CD4-positive, alpha-beta T cell (primary cell): ENCODE data around the gene SEL1L3. TPM values are rescaled to one million over a fixed set of nuclear protein-coding genes. Genes with fewer than 3 reads are reported as not detected.
"Not testable (repeated sequence)": the region's sequence is repeated elsewhere in the genome, so short reads cannot be mapped to it uniquely, and the experiment has no call there.

Source experiments
- ATAC-seq: fragments of 200-7000 bp; cut with Tn5 transposase; one replicate; pipeline ENCODE4 v1.10.0; 2022; ENCODE audit warnings: mild to moderate bottlenecking; ENCODE audit not compliant: poor library complexity
- CTCF ChIA-PET: fragments of 350-600 bp; sonication (Branson Sonifier 250); formaldehyde crosslinking; loops from one replicate; lab custom pipeline; 2021; ENCODE audit warnings: antibody characterized with exemption, inconsistent platforms; lab: Charles Lee
- POLR2A ChIA-PET: fragments of 350-600 bp; sonication (Branson Sonifier 250); formaldehyde crosslinking; loops from one replicate; lab custom pipeline; 2021; ENCODE audit warnings: antibody characterized with exemption, inconsistent platforms; lab: Charles Lee
- DNase-seq, 14 experiments: peaks; one replicate each; pipeline ENCODE4 v3.0.0-alpha.2; 2013 to 2020; ENCODE audit warnings: mixed read lengths in 2 of 14
- H3K27ac ChIP-seq, 2 donors: one replicate each; pipeline versions ENCODE4 v1.5.1 to v1.7.0; 2013; ENCODE audit warnings: low read length in 2 of 2, low read depth in 1 of 2, mild to moderate bottlenecking in 1 of 2
- H3K27me3 ChIP-seq, 2 experiments: 1 replicate in 1 of 2; 2 replicates in 1 of 2; pipeline versions ENCODE4 v1.6.1 to v1.7.0; 2013; ENCODE audit warnings: low read length in 2 of 2, control low read depth in 1 of 2, mild to moderate bottlenecking in 1 of 2, moderate library complexity in 1 of 2; ENCODE audit not compliant: insufficient read depth in 2 of 2, control insufficient read depth in 1 of 2
- H3K36me3 ChIP-seq: one replicate; pipeline ENCODE4 v1.6.1; 2013; ENCODE audit warnings: low read length, control low read depth; ENCODE audit not compliant: insufficient read depth
- H3K4me1 ChIP-seq: one replicate; pipeline ENCODE4 v1.6.1; 2013; ENCODE audit warnings: low read length, control low read depth; ENCODE audit not compliant: insufficient read depth
- H3K4me3 ChIP-seq: one replicate; pipeline ENCODE4 v1.5.1; 2013; ENCODE audit warnings: mild to moderate bottlenecking, low read length, moderate library complexity
- H3K9me3 ChIP-seq, 2 experiments: 1 replicate in 1 of 2; 2 replicates in 1 of 2; pipeline versions ENCODE4 v1.6.1 to v1.7.0; 2013; ENCODE audit warnings: low read length in 2 of 2, mild to moderate bottlenecking in 2 of 2, control low read depth in 1 of 2, moderate library complexity in 1 of 2; ENCODE audit not compliant: control insufficient read depth in 1 of 2, insufficient read depth in 1 of 2
- H3K27ac Mint-ChIP-seq: one replicate; pipeline ENCODE4 v1.8.0; 2020; ENCODE audit warnings: mixed read lengths
- H3K27me3 Mint-ChIP-seq: one replicate; pipeline ENCODE4 v1.8.0; 2021; ENCODE audit warnings: mixed read lengths
- H3K36me3 Mint-ChIP-seq: one replicate; pipeline ENCODE4 v1.8.0; 2021; ENCODE audit warnings: low read depth, mixed read lengths
- H3K4me1 Mint-ChIP-seq: one replicate; pipeline ENCODE4 v1.8.0; 2021; ENCODE audit warnings: low read depth, mixed read lengths
- H3K4me3 Mint-ChIP-seq: one replicate; pipeline ENCODE4 v1.8.0; 2020; ENCODE audit warnings: mild to moderate bottlenecking, mixed read lengths
- H3K9me3 Mint-ChIP-seq: one replicate; pipeline ENCODE4 v1.8.0; 2020; ENCODE audit warnings: mixed read lengths
- intact Hi-C, 2 experiments: fragments of 100-400 bp; cut with DNase I in 1 of 2; cut with micrococcal nuclease in 1 of 2; formaldehyde crosslinking; loops; one replicate each; pipeline versions ENCODE4 v1.15.1 to v1.9.0; 2023 to 2025; cut with DNase I, micrococcal nuclease
- polyA plus RNA-seq, 2 donors: library from polyadenylated mRNA; unstranded; fragments of 120-200 nt; gene quantifications; one replicate each; pipeline ENCODE4 v1.2.1, GENCODE V29; 2013
- total RNA-seq, 174 experiments: library from RNA in 2 of 174; stranded (reverse) in 2 of 174; gene quantifications; one replicate each; pipeline ENCODE4 v1.2.3 and lab custom pipeline; 2021 to 2026
- TF ChIP-seq, protein P1 (sequence below): fragments of 200-600 bp; IDR thresholded peaks from one replicate; pipeline ENCODE4 v1.8.0; 2022; ENCODE audit warnings: antibody characterized with exemption, mild to moderate bottlenecking

SEL1L3 gene
- 10 to 100 TPM; 34.9 to 36.5 TPM for total RNA-seq
- polyA plus RNA-seq (2013, experiment 1 of 2): 53.4 TPM
- 52.1 TPM for polyA plus RNA-seq (2013, experiment 2 of 2)
- total RNA-seq (lab: John Stamatoyannopoulos, UW): 47.7 to 147 (median 87.1) reads per million in 172 experiments

DNA sequence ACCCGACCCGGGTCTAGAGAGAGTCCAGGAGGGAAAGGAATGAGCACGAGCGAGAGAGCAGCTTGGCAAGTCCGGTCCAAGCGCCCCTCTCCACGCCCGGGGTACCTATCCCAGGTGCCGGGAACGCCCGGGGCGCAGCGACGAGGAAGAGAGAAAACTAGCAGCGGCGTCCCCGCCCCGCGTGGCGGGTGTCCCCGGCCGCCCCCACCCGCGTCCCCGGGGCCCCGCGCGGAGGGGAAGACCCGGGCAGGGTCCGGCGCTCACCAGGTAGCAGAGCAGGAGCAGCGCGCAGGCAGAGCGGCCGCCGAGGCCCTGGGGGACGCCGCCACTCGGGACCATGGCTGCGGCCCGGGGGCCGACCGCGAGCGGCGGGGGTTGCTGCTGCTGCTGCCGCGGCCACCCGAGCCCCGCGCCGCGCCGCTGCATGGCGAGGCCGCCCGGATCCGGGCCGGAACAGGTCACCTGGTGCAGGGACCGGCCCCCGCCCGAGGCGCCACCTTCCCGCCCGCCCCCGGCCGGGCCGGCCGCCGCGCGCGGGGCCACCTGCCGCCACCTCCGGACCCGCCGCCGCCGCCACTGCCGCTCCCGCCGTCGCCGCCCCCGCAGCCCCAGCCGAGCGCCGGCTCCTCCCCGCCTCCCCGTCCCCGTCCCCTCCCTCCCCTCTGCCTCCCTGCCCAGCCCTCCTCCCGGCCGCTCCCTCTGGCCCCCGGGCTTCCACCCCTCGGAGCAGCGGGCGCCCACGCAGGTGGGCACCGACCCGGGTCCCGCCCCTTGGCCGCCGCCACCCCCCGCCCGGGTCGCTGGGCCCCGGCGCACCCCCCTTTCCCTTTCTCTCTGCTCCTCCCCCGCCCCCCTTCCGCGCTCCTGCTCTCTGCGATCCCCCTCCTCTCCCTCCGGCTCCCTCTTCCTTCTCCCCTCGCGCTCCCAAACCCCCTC, at the start of gene SEL1L3:
Gene SEL1L3, minus strand, starts transcription at position 578 of the 936 bp plus-strand sequence. Its CDS starts 152 bp downstream, at position 426.
- intact Hi-C loops: loop anchor here in 1 of 2 experiments (2.0 kb wide), 1 partner anchor 50 kb away; no protein-coding TSS in a partner anchor
- Histone ChIP-seq H3K9me3 (no peaks in the 10 kb centered on the region), H3K4me1 (peaks cover 44% of the 10 kb centered on the region), H3K27me3 (no peaks in the 10 kb centered on the region), H3K36me3 (no peaks in the 10 kb centered on the region), H3K27ac (peak within 1 kb of the TSS; percentile 55 to 94), H3K4me3 (peak within 1 kb of the TSS; percentile 76)
- Mint-ChIP-seq H3K9me3 (no peaks in the 10 kb centered on the region), H3K27me3 (no peaks in the 10 kb centered on the region), H3K4me3 (peak within 1 kb of the TSS; percentile 95), H3K27ac (peak within 1 kb of the TSS; percentile 89), H3K4me1 (peaks cover 41% of the 10 kb centered on the region), H3K36me3 (peaks cover 5% of the 10 kb centered on the region)
- peak; percentile 38 for ATAC-seq
- POLR2A ChIA-PET: interaction anchor here (0.6 to 5.6 kb wide), 4 partner anchors 9 to 51 kb away, joined by 3 to 62 read pairs (median 4); partner anchors contain the start of gene SMIM20
- DNase-seq: peak in 12 of 14 experiments; percentile 30 to 74 (median 49)
- TF ChIP-seq, protein P1, sequence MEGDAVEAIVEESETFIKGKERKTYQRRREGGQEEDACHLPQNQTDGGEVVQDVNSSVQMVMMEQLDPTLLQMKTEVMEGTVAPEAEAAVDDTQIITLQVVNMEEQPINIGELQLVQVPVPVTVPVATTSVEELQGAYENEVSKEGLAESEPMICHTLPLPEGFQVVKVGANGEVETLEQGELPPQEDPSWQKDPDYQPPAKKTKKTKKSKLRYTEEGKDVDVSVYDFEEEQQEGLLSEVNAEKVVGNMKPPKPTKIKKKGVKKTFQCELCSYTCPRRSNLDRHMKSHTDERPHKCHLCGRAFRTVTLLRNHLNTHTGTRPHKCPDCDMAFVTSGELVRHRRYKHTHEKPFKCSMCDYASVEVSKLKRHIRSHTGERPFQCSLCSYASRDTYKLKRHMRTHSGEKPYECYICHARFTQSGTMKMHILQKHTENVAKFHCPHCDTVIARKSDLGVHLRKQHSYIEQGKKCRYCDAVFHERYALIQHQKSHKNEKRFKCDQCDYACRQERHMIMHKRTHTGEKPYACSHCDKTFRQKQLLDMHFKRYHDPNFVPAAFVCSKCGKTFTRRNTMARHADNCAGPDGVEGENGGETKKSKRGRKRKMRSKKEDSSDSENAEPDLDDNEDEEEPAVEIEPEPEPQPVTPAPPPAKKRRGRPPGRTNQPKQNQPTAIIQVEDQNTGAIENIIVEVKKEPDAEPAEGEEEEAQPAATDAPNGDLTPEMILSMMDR: no peak
- CTCF ChIA-PET: interaction anchor here (0.7 to 1.4 kb wide), 2 partner anchors 31 to 42 kb away, joined by 3 to 4 read pairs; no protein-coding TSS in a partner anchor

DNA sequence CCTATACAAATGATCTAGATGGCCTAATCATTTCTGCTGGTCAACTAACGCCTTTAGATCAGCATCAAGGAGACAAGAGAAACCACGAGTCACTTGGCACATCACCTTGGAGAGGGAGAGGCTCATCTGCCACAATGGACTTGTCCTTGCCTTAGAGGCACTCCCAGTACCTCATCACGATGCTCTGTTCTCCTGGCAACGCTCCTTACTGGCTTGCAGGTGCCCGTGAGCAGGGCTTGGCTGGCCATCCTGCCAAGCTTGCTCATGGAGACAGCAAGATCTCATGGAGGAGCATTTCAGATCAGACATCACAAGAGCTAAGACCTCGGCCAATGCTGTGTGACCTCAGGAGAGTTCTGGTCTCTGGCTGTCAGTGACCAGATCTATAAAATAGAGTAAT, 48.6 kb upstream of the SEL1L3 start:
- DNase-seq: no peak
- H3K9me3 Mint-ChIP-seq: no peaks in the 10 kb centered on the region
- H3K4me1 Mint-ChIP-seq: peaks cover 26% of the 10 kb centered on the region
- H3K36me3 ChIP-seq: no peaks in the 10 kb centered on the region
- intact Hi-C loops: loop anchor here in 1 of 2 experiments (5.0 to 10.0 kb wide), 5 partner anchors 599 to 1327 kb away; partner anchors contain the start of genes DHX15, PI4K2B, SEPSECS and ZCCHC4
- H3K36me3 Mint-ChIP-seq: peaks cover 6% of the 10 kb centered on the region
- H3K9me3 ChIP-seq: no peaks in the 10 kb centered on the region
- peaks cover 25% of the 10 kb centered on the region for H3K4me1 ChIP-seq
- ChIA-PET POLR2A (interaction anchor here (4.5 kb wide), 1 partner anchor 51 kb away, joined by 62 read pairs; no protein-coding TSS in a partner anchor), CTCF (interaction anchor here (3.3 kb wide), 1 partner anchor 599 kb away, joined by 15 read pairs; the partner anchor contains the start of gene ZCCHC4)
- no peak overlapping the region for H3K4me3 ChIP-seq
- H3K27me3 Mint-ChIP-seq: no peaks in the 10 kb centered on the region
- H3K27me3 ChIP-seq: no peaks in the 10 kb centered on the region
- no peak for ATAC-seq
- H3K27ac Mint-ChIP-seq: no peak overlapping the region
- H3K27ac ChIP-seq: no peak overlapping the region
- H3K4me3 Mint-ChIP-seq: no peak overlapping the region
- TF ChIP-seq, protein P1: no peak

DNA sequence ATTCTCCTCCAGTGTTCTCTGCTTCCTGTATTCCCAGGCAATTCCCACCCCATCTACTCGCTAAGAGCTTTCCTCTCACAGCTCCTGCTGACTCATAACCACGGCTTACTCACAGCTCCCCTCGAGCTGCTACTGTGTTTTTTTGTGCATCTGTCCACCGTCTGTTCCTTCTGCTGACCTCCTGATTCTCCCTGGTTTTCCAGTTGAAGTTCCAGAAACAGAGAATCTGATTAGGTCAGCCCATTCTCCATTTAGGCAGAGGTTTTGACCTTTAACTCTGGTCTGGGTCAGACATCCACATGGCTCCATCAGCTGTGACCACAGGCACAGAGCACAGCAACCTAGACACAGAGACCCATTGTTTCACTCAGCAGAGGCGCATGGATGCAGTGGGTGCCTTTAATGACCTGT, 45.7 kb upstream of the SEL1L3 start:
- Histone ChIP-seq H3K27ac (no peak overlapping the region), H3K27me3 (no peaks in the 10 kb centered on the region), H3K36me3 (no peaks in the 10 kb centered on the region), H3K4me3 (no peak overlapping the region), H3K4me1 (peaks cover 9% of the 10 kb centered on the region), H3K9me3 (no peaks in the 10 kb centered on the region)
- Mint-ChIP-seq H3K9me3 (no peaks in the 10 kb centered on the region), H3K27ac (no peak overlapping the region), H3K4me1 (peaks cover 9% of the 10 kb centered on the region), H3K4me3 (no peak overlapping the region), H3K27me3 (no peaks in the 10 kb centered on the region), H3K36me3 (no peaks in the 10 kb centered on the region)
- ChIA-PET CTCF (no interaction called here), POLR2A (interaction anchor here (0.6 kb wide), 1 partner anchor 11 kb away, joined by 3 read pairs; no protein-coding TSS in a partner anchor)
- intact Hi-C loops: no loop called here
- no peak for DNase-seq
- ATAC-seq: no peak
- TF ChIP-seq, protein P1: no peak

DNA sequence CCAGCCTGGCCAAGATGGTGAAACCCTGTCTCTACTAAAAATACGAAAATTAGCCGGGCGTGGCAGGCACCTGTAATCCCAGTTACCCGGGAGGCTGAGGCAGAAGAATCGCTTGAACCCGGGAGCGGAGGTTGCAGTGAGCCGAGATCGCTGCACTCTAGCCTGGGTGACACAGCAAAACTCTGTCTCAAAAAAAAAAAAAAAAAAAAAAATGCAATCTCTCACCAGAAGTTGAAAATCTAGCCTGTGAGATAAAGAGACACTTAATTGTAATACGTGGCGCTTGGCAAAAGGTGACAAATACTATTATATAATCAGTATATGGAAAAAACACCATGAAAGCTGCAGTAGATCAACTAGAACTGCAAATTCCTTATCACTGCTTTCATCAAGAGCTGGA, 43.3 kb upstream of the SEL1L3 start:
- H3K4me3 ChIP-seq, H3K36me3 ChIP-seq, H3K27ac Mint-ChIP-seq, H3K4me1 Mint-ChIP-seq, H3K27me3 ChIP-seq, H3K9me3 Mint-ChIP-seq, ATAC-seq, H3K4me3 Mint-ChIP-seq, H3K9me3 ChIP-seq, H3K36me3 Mint-ChIP-seq, H3K4me1 ChIP-seq, DNase-seq, intact Hi-C loops, H3K27me3 Mint-ChIP-seq, H3K27ac ChIP-seq: not testable (repeated sequence)
- ChIA-PET POLR2A (interaction anchor here (1.0 kb wide), 1 partner anchor 47 kb away, joined by 4 read pairs; no protein-coding TSS in a partner anchor), CTCF (interaction anchor here (0.7 kb wide), 1 partner anchor 1086 kb away, joined by 3 read pairs; no protein-coding TSS in a partner anchor)
